ENCODE results near the gene AGAP2. TPM values are rescaled to one million over a fixed set of nuclear protein-coding genes. Genes with fewer than 3 reads are reported as not detected.
"Not testable (repeated sequence)": the region's sequence is repeated elsewhere in the genome, so short reads cannot be mapped to it uniquely, and the experiment has no call there.

The AGAP2 gene
- total RNA-seq, 2 experiments from 2014 or later, result 29.3 to 29.7 TPM

DNA sequence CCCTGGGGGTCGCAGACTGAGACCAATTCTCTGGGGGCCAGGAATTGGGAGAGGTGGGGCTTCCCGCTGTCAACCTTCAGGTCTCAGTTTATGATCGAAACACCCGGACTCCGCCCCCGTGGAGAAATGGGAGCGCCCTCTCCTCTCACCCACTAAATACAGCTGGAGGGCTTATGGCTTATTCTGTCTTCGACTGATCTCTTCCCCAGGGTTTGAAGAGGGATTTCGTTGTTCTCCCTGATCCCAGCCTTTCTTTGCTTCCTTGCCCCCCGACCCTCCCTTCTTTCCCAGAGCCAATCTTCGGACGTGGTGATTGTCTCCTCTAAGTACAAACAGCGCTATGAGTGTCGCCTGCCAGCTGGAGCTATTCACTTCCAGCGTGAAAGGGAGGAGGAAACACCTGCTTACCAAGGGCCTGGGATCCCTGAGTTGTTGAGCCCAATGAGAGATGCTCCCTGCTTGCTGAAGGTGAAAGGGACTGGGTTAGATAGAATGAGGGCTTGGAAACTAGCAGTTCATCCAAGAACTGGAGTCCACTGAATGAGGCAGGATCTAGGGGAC lies 44.0 kb downstream of the AGAP2 start:
- ChIA-PET CTCF (interaction anchor here (0.6 to 1.7 kb wide), 6 partner anchors 47 to 111 kb away, joined by 3 to 6 read pairs (median 4); partner anchors contain the start of gene B4GALNT1), POLR2A (interaction anchor here (1.4 kb wide), 1 partner anchor 48 kb away, joined by 4 read pairs; no protein-coding TSS in a partner anchor)

DNA sequence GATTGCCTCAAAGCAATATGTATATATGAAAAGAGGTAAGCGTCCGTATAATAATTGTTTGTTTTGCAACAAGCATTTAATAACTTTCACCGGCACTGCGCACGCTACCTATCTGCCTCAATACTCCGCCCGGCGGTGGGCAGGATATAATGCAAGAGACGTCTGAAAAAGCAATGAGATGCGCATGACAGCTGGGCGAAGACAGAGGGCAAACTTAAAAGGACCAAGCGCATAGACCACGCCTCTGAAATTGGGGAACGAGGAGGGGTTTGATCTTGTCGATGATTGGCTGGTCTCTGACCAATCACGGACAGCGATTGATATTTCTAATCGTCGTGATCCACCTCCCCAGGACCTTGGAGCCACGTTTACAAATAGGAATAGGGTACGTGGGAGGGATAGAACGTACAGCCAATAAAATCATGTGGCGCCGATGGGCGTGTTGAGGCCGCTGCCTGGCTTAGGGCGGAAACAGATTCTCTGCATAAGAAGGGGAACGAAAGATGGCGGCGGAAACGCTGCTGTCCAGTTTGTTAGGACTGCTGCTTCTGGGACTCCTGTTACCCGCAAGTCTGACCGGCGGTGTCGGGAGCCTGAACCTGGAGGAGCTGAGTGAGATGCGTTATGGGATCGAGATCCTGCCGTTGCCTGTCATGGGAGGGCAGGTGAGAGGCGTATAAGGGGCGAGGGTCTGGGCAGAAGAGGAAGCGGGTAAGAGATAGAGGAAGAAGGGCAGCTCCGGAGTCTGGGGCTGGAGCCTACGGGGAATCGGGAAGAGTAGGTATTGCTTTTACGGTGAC lies 44.7 kb downstream of the AGAP2 start, which contains the start of gene OS9:
Gene OS9, plus strand, starts transcription at position 474 of the 800 bp plus-strand sequence. Its CDS starts 30 bp downstream, at position 504.
- ChIA-PET CTCF (interaction anchor here (0.6 to 1.7 kb wide), 9 partner anchors 47 to 110 kb away, joined by 3 to 6 read pairs (median 3); partner anchors contain the start of gene B4GALNT1), POLR2A (interaction anchor here (0.5 to 1.4 kb wide), 5 partner anchors 48 to 599 kb away, joined by 3 to 4 read pairs (median 4); no protein-coding TSS in a partner anchor)

DNA sequence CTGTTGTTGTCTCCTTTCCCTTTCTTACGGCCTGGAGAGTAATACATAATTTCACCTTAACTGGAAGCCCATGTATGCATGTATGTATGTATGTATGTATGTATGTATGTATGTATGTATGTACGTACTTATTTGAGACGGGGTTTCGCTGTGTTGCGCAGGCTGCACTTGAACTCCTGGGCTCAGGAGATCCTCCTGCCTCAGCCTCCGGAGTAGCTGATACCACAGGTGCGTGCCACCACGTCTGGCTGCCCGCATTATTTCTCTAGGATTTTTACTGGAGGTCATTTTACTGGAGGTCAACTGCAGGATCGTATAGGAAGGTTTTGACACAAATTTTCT lies 45.3 kb downstream of the AGAP2 start:
- CTCF ChIA-PET, result interaction anchor here (0.8 to 1.7 kb wide), 7 partner anchors 15 to 110 kb away, joined by 3 to 5 read pairs (median 3); no protein-coding TSS in a partner anchor
- POLR2A ChIA-PET, result interaction anchor here (0.5 to 1.0 kb wide), 3 partner anchors 103 to 599 kb away, joined by 3 to 4 read pairs (median 3); no protein-coding TSS in a partner anchor

DNA sequence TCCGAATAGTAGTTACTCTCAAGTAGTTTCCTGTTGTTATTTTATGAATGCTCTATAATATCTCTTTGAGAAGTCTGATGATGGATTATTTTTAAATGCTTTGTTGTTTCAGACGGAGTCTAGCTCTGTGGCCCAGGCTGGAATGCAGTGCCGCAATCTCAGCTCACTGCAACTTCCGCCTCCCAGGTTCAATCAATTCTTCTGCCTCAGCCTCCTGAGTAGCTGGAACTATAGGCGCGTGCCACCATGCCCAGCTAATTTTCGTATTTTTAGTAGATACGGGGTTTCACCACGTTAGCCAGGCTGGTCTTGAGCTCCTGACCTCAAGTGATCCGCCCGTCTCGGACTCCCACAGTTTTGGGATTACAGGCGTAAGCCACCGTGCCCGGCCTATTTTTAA lies 46.0 kb downstream of the AGAP2 start:
- ChIA-PET CTCF (interaction anchor here (1.0 to 1.6 kb wide), 4 partner anchors 16 to 109 kb away, joined by 3 to 4 read pairs (median 3); no protein-coding TSS in a partner anchor), POLR2A (no interaction called here)

DNA sequence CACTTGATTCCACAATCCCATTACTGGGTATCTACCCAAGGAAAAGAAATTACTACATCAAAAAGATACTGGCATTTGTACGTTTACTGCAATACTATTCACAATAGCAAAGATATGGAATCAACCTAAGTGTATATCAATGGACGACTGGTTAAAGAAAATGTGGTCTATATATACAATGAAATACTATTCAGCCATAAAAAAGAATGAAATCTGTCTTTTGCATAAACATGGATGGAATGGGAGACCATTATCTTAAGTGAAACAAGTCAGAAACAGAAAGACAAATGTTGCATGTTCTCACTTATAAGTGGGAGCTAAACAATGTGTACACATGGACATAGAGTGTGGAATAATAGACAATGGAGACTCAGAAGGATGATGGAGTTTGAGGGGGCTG lies 49.6 kb downstream of the AGAP2 start:
- ChIA-PET CTCF (no interaction called here), POLR2A (no interaction called here)

DNA sequence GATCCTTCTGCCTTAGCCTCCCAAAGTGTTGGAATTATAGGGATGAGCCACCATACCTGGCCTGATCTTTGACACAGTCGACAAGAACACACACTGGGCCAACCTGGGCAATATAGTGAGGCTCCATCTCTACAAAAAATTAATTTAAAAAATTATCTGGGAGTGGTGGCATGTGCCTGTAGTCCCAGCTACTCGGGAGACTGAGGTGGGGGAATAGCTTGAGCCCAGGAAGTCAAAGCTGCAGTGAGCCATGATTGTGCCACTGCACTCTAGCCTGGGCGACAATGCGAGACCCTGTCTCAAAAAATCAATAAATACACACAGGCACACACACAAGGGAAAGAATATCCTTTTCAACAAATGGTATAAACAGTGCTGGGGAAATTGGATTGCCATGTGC lies 50.7 kb downstream of the AGAP2 start:
- CTCF ChIA-PET, result no interaction called here
- POLR2A ChIA-PET, result no interaction called here

DNA sequence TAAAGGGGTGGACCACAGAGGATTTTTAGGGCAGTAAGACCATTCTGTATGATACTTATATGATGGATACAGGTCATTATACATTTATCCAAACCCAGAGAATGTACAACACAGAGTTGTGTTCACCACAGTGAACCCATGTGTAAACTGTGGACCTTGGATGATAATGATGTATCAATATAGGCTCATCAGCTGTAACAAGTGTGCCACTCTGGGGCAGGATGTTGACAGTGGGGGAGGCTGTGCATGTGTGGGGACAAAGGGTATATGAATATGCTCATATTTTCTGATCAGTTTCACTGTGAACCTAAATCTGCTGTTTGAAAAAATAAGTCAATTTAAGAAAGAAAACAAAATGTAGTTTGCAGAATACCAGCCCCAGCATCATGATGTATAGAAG lies 58.8 kb downstream of the AGAP2 start:
- ChIA-PET CTCF (no interaction called here), POLR2A (no interaction called here)

DNA sequence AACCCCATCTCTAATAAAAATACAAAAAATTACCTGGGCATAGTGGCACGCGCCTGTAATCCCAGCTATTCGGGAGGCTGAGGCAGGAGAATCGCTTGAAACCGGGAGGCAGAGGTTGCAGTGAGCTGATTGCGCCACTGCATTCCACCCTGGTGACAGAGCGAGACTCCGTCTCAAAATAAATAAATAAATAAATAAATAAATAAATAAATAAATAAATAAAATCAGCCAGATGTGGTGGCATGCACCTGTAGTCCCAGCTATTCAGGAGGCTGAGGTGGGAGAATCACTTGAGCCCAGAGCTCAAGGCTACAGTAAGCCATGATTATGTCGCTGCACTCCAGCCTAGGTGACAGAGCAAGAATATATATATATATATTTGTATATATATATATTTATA lies 60.6 kb downstream of the AGAP2 start:
- POLR2A ChIA-PET, result interaction anchor here (1.1 kb wide), 1 partner anchor 47 kb away, joined by 3 read pairs; no protein-coding TSS in a partner anchor
- CTCF ChIA-PET, result not testable (repeated sequence)

DNA sequence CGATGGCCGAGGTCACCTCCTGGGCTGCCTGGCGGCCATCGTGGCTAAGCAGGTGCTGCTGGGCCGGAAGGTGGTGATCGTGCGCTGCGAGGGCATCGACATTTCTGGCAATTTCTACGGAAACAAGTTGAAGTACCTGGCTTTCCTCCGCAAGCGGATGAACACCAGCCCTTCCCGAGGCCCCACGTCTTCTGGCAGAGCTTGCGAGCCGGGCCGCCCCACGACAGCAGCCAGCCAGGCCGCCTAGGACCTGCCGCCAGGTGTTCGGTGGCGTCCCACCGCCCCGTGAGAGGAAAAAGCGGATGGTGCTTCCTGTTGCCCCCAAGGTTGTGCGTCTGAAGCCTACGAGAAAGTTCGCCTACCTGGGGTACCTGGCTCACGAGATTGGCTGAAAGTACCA lies 63.9 kb downstream of the AGAP2 start:
- ChIA-PET CTCF (no interaction called here), POLR2A (no interaction called here)

Other genes with a start within 250 kb of the AGAP2 start
- gene DDIT3, start 218.2 kb downstream of the AGAP2 start, total RNA-seq, result 1 to 10 TPM; 9.6 to 9.8 TPM
- 10 to 100 TPM; 53.3 to 53.4 TPM for gene MBD6, start 215.9 kb downstream of the AGAP2 start, total RNA-seq
- 10 to 100 TPM; 84.3 to 88.2 TPM for gene DCTN2, start 191.6 kb downstream of the AGAP2 start, total RNA-seq
- 1 to 10 TPM; 1.7 to 2.0 TPM for gene KIF5A, start 188.7 kb downstream of the AGAP2 start, total RNA-seq
- gene PIP4K2C, start 147.6 kb downstream of the AGAP2 start, total RNA-seq, result 10 to 100 TPM; 22.3 to 24.4 TPM
- 10 to 100 TPM; 13.3 to 14.5 TPM for gene DTX3, start 133.9 kb downstream of the AGAP2 start, total RNA-seq
- 1 to 10 TPM; 1.6 to 2.3 TPM for gene ARHGEF25, start 127.3 kb downstream of the AGAP2 start, total RNA-seq
- gene B4GALNT1, start 105.5 kb downstream of the AGAP2 start, total RNA-seq, result 1 to 10 TPM; 3.2 TPM
- gene OS9, start 44.6 kb downstream of the AGAP2 start, total RNA-seq, result 10 to 100 TPM; 77.3 to 83.5 TPM
- 10 to 100 TPM in 1 of 2 experiments, 1 to 10 TPM in 1; 8.6 to 10.6 TPM for gene TSPAN31, start 6.3 kb upstream of the AGAP2 start, total RNA-seq
- 100 to 1,000 TPM; 297 to 307 TPM for gene CDK4, start 13.6 kb upstream of the AGAP2 start, total RNA-seq
- gene MARCHF9, start 16.4 kb upstream of the AGAP2 start, total RNA-seq, result 10 to 100 TPM; 27.0 to 27.6 TPM
- 10 to 100 TPM; 10.8 to 11.4 TPM for gene CYP27B1, start 28.3 kb upstream of the AGAP2 start, total RNA-seq
- 10 to 100 TPM; 69.1 to 74.5 TPM for gene METTL1, start 33.4 kb upstream of the AGAP2 start, total RNA-seq
- 1 to 10 TPM; 4.2 to 5.0 TPM for gene EEF1AKMT3, start 33.9 kb upstream of the AGAP2 start, total RNA-seq
- gene TSFM, start 44.0 kb upstream of the AGAP2 start, total RNA-seq, result 10 to 100 TPM; 66.0 to 69.8 TPM
- gene AVIL, start 80.0 kb upstream of the AGAP2 start, total RNA-seq, result under 1 TPM; 0.53 to 0.69 TPM
- gene CTDSP2, start 108.0 kb upstream of the AGAP2 start, total RNA-seq, result 10 to 100 TPM; 66.1 to 68.7 TPM
- 10 to 100 TPM in 1 of 2 experiments, 1 to 10 TPM in 1; 9.7 to 10.9 TPM for gene ATP23, start 202.8 kb upstream of the AGAP2 start, total RNA-seq